HG03432 (cell line): Measurements from ENCODE around the gene IL10RA.

Experiments
- ATAC-seq: cut with Tn5 transposase; IDR thresholded peaks from one replicate; pipeline ENCODE4 v1.9.1; 2021; ENCODE audit warnings: mild to moderate bottlenecking, moderate library complexity; ENCODE audit not compliant: unreplicated experiment

Gene IL10RA

GRCh38 chr11:118005224-118006152 lies 19.3 kb downstream of the IL10RA start:
- no peak for ATAC-seq

GRCh38 chr11:118006153-118006534 lies 19.9 kb downstream of the IL10RA start:
- ATAC-seq, result no peak

GRCh38 chr11:118007040-118007439 lies 20.8 kb downstream of the IL10RA start:
- ATAC-seq, result no peak

GRCh38 chr11:118007563-118008270 lies 21.5 kb downstream of the IL10RA start:
- ATAC-seq, result peak; percentile 35

GRCh38 chr11:118008271-118008911 lies 22.2 kb downstream of the IL10RA start:
- ATAC-seq, result no peak

GRCh38 chr11:118009864-118010737 lies 23.9 kb downstream of the IL10RA start:
- no peak for ATAC-seq

GRCh38 chr11:118010738-118011461 lies 24.7 kb downstream of the IL10RA start:
- peak; percentile 78 for ATAC-seq

- no peak for ATAC-seq
Measured at GRCh38 chr11:118012083-118012669, 26.0 kb downstream of the IL10RA start.

GRCh38 chr11:118014022-118014421 lies 27.8 kb downstream of the IL10RA start:
- no peak for ATAC-seq

GRCh38 chr11:118015385-118015841 lies 29.2 kb downstream of the IL10RA start:
- no peak for ATAC-seq

- no peak for ATAC-seq
Measured at GRCh38 chr11:118016104-118016503, 29.9 kb downstream of the IL10RA start.

- no peak for ATAC-seq
Measured at GRCh38 chr11:118017111-118017510, 30.9 kb downstream of the IL10RA start.

GRCh38 chr11:118017631-118018315 lies 31.6 kb downstream of the IL10RA start:
- ATAC-seq, result no peak

GRCh38 chr11:118018401-118018800 lies 32.2 kb downstream of the IL10RA start:
- ATAC-seq, result no peak

GRCh38 chr11:118021146-118021545 lies 35.0 kb downstream of the IL10RA start:
- no peak for ATAC-seq

GRCh38 chr11:118027694-118028093 lies 41.5 kb downstream of the IL10RA start:
- ATAC-seq, result no peak

GRCh38 chr11:118028626-118029025 lies 42.4 kb downstream of the IL10RA start:
- ATAC-seq, result no peak

- ATAC-seq, result no peak
Measured at GRCh38 chr11:118033443-118033842, 47.2 kb downstream of the IL10RA start.

- ATAC-seq, result no peak
Measured at GRCh38 chr11:118042141-118042540, 55.9 kb downstream of the IL10RA start.
